H9 (cell line): ENCODE measurements around the gene MDGA2. TPM values are rescaled to one million over a fixed set of nuclear protein-coding genes. Genes with fewer than 3 reads are reported as not detected.
A peak's percentile ranks its signal among the peaks of the same experiment; 100 is the strongest.

Experiments used
- DNase-seq: peaks from one replicate; pipeline ENCODE4 v3.0.0-alpha.2; 2017
- H2AFZ ChIP-seq: one replicate; pipeline ENCODE4 v1.6.1; 2013; ENCODE audit warnings: mild to moderate bottlenecking, low read length, control low read depth, moderate library complexity
- H2AK5ac ChIP-seq: 2 replicates; pipeline ENCODE4 v1.6.1; 2013; ENCODE audit warnings: low read length, control low read depth, mixed read lengths; ENCODE audit not compliant: insufficient read length
- H2BK120ac ChIP-seq: one replicate; pipeline ENCODE4 v1.6.1; 2013; ENCODE audit warnings: low read depth, mild to moderate bottlenecking, low read length, control low read depth, inconsistent platforms; ENCODE audit not compliant: poor library complexity, severe bottlenecking
- H2BK12ac ChIP-seq: 2 replicates; pipeline ENCODE4 v1.6.1; 2013; ENCODE audit warnings: low read length, control low read depth, mixed read lengths, low read depth; ENCODE audit not compliant: insufficient read length
- H2BK15ac ChIP-seq: 2 replicates; pipeline ENCODE4 v1.6.1; 2013; ENCODE audit warnings: low read depth, low read length, control low read depth
- H2BK20ac ChIP-seq: one replicate; pipeline ENCODE4 v1.6.1; 2013; ENCODE audit warnings: low read depth, mild to moderate bottlenecking, low read length, control low read depth, inconsistent platforms; ENCODE audit not compliant: poor library complexity, severe bottlenecking
- H2BK5ac ChIP-seq: 2 replicates; pipeline ENCODE4 v1.6.1; 2013; ENCODE audit warnings: low read length, control low read depth, mixed read lengths; ENCODE audit not compliant: insufficient read length
- H3K14ac ChIP-seq: 2 replicates; pipeline ENCODE4 v1.6.1; 2013; ENCODE audit warnings: low read length, control low read depth; ENCODE audit not compliant: insufficient read depth
- H3K18ac ChIP-seq: 2 replicates; pipeline ENCODE4 v1.6.1; 2013; ENCODE audit warnings: low read depth, mild to moderate bottlenecking, mixed read lengths, low read length, control low read depth; ENCODE audit not compliant: insufficient read length
- H3K23ac ChIP-seq: 2 replicates; pipeline ENCODE4 v1.6.1; 2013; ENCODE audit warnings: low read length, control low read depth, mixed read lengths, low read depth; ENCODE audit not compliant: insufficient read length
- H3K23me2 ChIP-seq: 2 replicates; pipeline ENCODE4 v1.6.1; 2013; ENCODE audit warnings: low read depth, mild to moderate bottlenecking, mixed read lengths, low read length, control low read depth; ENCODE audit not compliant: insufficient read length, poor library complexity, severe bottlenecking
- H3K27ac ChIP-seq: 2 replicates; pipeline ENCODE4 v1.5.1; 2013; ENCODE audit warnings: low read length, control low read depth, mixed read lengths, low read depth; ENCODE audit not compliant: insufficient read length
- H3K27me3 ChIP-seq: 2 replicates; pipeline ENCODE4 v1.6.1; 2013; ENCODE audit warnings: low read length, control low read depth, inconsistent platforms; ENCODE audit not compliant: insufficient read depth
- H3K4ac ChIP-seq: 2 replicates; pipeline ENCODE4 v1.6.1; 2013; ENCODE audit warnings: low read depth, mild to moderate bottlenecking, control low read depth, inconsistent platforms, low read length, moderate library complexity
- H3K4me1 ChIP-seq: 2 replicates; pipeline ENCODE4 v1.6.1; 2013; ENCODE audit warnings: low read length, control low read depth, inconsistent platforms; ENCODE audit not compliant: insufficient read depth
- H3K4me2 ChIP-seq: 2 replicates; pipeline ENCODE4 v1.6.1; 2013; ENCODE audit warnings: low read length, control low read depth, mixed read lengths; ENCODE audit not compliant: insufficient read length, insufficient read depth
- H3K56ac ChIP-seq: 2 replicates; pipeline ENCODE4 v1.6.1; 2013; ENCODE audit warnings: low read depth, mild to moderate bottlenecking, mixed read lengths, low read length, control low read depth; ENCODE audit not compliant: insufficient read length
- H3K79me1 ChIP-seq: 2 replicates; pipeline ENCODE4 v1.6.1; 2013; ENCODE audit warnings: low read depth, mild to moderate bottlenecking, moderate library complexity, low read length, control low read depth, inconsistent platforms; ENCODE audit not compliant: insufficient read depth, poor library complexity, severe bottlenecking
- H3K79me2 ChIP-seq: 2 replicates; pipeline ENCODE4 v1.6.1; 2013; ENCODE audit warnings: low read length, control low read depth, inconsistent platforms; ENCODE audit not compliant: insufficient read depth
- H3K9ac ChIP-seq: 2 replicates; pipeline ENCODE4 v1.6.1; 2013; ENCODE audit warnings: low read length, control low read depth, mixed read lengths; ENCODE audit not compliant: insufficient read length; ENCODE audit errors: extremely low read depth
- H3K9me3 ChIP-seq: one replicate; pipeline ENCODE4 v1.6.1; 2013; ENCODE audit warnings: low read depth, low read length, inconsistent platforms; ENCODE audit not compliant: control insufficient read depth
- H3T11ph ChIP-seq: one replicate; pipeline ENCODE4 v1.6.1; 2013; ENCODE audit warnings: mild to moderate bottlenecking, low read length, control low read depth, inconsistent platforms
- H4K20me1 ChIP-seq: one replicate; pipeline ENCODE4 v1.6.1; 2013; ENCODE audit not compliant: control insufficient read depth, insufficient read length, insufficient read depth
- H4K5ac ChIP-seq: 2 replicates; pipeline ENCODE4 v1.6.1; 2013; ENCODE audit warnings: low read depth, mild to moderate bottlenecking, mixed read lengths, low read length, control low read depth; ENCODE audit not compliant: insufficient read length
- H4K8ac ChIP-seq: replicated peaks from 2 replicates; pipeline ENCODE4 v1.6.1; 2013; ENCODE audit warnings: low read length, control low read depth, mixed read lengths, low read depth; ENCODE audit not compliant: insufficient read length
- H4K91ac ChIP-seq: 2 replicates; pipeline ENCODE4 v1.6.1; 2013; ENCODE audit warnings: low read depth, mild to moderate bottlenecking, moderate library complexity, mixed read lengths, low read length, control low read depth; ENCODE audit not compliant: insufficient read length
- H3K27ac Mint-ChIP-seq, 3 experiments: 2 replicates in 2 of 3; 3 replicates in 1 of 3; pipeline ENCODE4 v1.8.0; 2020 to 2021; ENCODE audit warnings: mixed read lengths in 3 of 3, mild to moderate bottlenecking in 1 of 3, moderate library complexity in 1 of 3
- H3K27me3 Mint-ChIP-seq: 2 replicates; pipeline ENCODE4 v1.8.0; 2021; ENCODE audit warnings: low read depth, mild to moderate bottlenecking, moderate library complexity, mixed read lengths
- H3K36me3 Mint-ChIP-seq, 3 experiments: 2 replicates in 2 of 3; 3 replicates in 1 of 3; pipeline ENCODE4 v1.8.0; 2020 to 2021; ENCODE audit warnings: low read depth in 3 of 3, mixed read lengths in 3 of 3; ENCODE audit not compliant: insufficient read depth in 1 of 3
- H3K4me1 Mint-ChIP-seq, 2 experiments: 2 replicates each; pipeline ENCODE4 v1.8.0; 2020; ENCODE audit warnings: mixed read lengths in 2 of 2
- H3K4me3 Mint-ChIP-seq, 2 experiments: 2 replicates in 1 of 2; 3 replicates in 1 of 2; pipeline ENCODE4 v1.8.0; 2020 to 2021; ENCODE audit warnings: mild to moderate bottlenecking in 2 of 2, mixed read lengths in 2 of 2, moderate library complexity in 1 of 2
- H3K9me3 Mint-ChIP-seq, 2 experiments: 2 replicates in 1 of 2; 3 replicates in 1 of 2; pipeline ENCODE4 v1.8.0; 2020; ENCODE audit warnings: mild to moderate bottlenecking in 2 of 2, mixed read lengths in 2 of 2, moderate library complexity in 1 of 2
- total RNA-seq: library from RNA; stranded (reverse); gene quantifications from 2 replicates; pipeline ENCODE4 v1.2.1, GENCODE V29; 2021
- TF ChIP-seq, protein P1 (sequence below): fragments of 200-600 bp; sonication (generic); conservative IDR thresholded peaks from 3 replicates; pipeline ENCODE4 v1.8.0; 2021; ENCODE audit warnings: antibody characterized with exemption, mild to moderate bottlenecking

Gene MDGA2
- total RNA-seq, 1 experiment from 2014 or later = 1.9 TPM

GRCh38 chr14:47057364-47057763 is 618.0 kb downstream of the MDGA2 start:
- no peak overlapping the region for H3K4me2 ChIP-seq
- Mint-ChIP-seq H3K27me3 (no peaks in the 10 kb centered on the region), H3K9me3 (no peaks in the 10 kb centered on the region), H3K4me1 (peaks cover 0 to 4% of the 10 kb centered on the region in 2 experiments; a peak in 1 of 4 replicates), H3K27ac (peak overlapping the region in 1 of 3 experiments; percentile 96; a peak in 1 of 7 replicates), H3K4me3 (no peak overlapping the region), H3K36me3 (no peaks in the 10 kb centered on the region; a peak in 1 of 7 replicates)
- H3T11ph ChIP-seq = no peak overlapping the region
- H4K91ac ChIP-seq = no peak overlapping the region
- H3K79me1 ChIP-seq = no peaks in the 10 kb centered on the region
- H3K23ac ChIP-seq = no peak overlapping the region
- H3K27me3 ChIP-seq = no peaks in the 10 kb centered on the region
- H2AFZ ChIP-seq = no peak overlapping the region
- H2BK120ac ChIP-seq = no peak overlapping the region
- no peak overlapping the region for H3K27ac ChIP-seq
- no peaks in the 10 kb centered on the region for H3K79me2 ChIP-seq
- no peak overlapping the region for H2AK5ac ChIP-seq
- no peak overlapping the region for H3K56ac ChIP-seq
- TF ChIP-seq, protein P1, sequence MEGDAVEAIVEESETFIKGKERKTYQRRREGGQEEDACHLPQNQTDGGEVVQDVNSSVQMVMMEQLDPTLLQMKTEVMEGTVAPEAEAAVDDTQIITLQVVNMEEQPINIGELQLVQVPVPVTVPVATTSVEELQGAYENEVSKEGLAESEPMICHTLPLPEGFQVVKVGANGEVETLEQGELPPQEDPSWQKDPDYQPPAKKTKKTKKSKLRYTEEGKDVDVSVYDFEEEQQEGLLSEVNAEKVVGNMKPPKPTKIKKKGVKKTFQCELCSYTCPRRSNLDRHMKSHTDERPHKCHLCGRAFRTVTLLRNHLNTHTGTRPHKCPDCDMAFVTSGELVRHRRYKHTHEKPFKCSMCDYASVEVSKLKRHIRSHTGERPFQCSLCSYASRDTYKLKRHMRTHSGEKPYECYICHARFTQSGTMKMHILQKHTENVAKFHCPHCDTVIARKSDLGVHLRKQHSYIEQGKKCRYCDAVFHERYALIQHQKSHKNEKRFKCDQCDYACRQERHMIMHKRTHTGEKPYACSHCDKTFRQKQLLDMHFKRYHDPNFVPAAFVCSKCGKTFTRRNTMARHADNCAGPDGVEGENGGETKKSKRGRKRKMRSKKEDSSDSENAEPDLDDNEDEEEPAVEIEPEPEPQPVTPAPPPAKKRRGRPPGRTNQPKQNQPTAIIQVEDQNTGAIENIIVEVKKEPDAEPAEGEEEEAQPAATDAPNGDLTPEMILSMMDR = no peak
- peak overlapping the region; percentile 95 for H4K5ac ChIP-seq
- H3K14ac ChIP-seq = no peak overlapping the region; the same call in 1 of the 2 replicates
- no peak overlapping the region for H3K4ac ChIP-seq
- no peaks in the 10 kb centered on the region for H3K23me2 ChIP-seq
- H2BK20ac ChIP-seq = no peak overlapping the region
- no peak overlapping the region for H2BK12ac ChIP-seq
- no peaks in the 10 kb centered on the region for H4K20me1 ChIP-seq
- no peaks in the 10 kb centered on the region for H3K9me3 ChIP-seq
- no peak overlapping the region for H3K9ac ChIP-seq
- H2BK15ac ChIP-seq = no peak overlapping the region
- H3K4me1 ChIP-seq = no peaks in the 10 kb centered on the region
- no peak overlapping the region for H4K8ac ChIP-seq
- H3K18ac ChIP-seq = no peak overlapping the region
- no peak for DNase-seq
- no peak overlapping the region for H2BK5ac ChIP-seq
